ENCODE data around the gene SLC2A13. TPM values are rescaled to one million over a fixed set of nuclear protein-coding genes. Genes with fewer than 3 reads are reported as not detected.

SLC2A13 gene
- total RNA-seq, 6 experiments from 2014 or later, result 5.2 to 11.7 (median 8.7) TPM

DNA sequence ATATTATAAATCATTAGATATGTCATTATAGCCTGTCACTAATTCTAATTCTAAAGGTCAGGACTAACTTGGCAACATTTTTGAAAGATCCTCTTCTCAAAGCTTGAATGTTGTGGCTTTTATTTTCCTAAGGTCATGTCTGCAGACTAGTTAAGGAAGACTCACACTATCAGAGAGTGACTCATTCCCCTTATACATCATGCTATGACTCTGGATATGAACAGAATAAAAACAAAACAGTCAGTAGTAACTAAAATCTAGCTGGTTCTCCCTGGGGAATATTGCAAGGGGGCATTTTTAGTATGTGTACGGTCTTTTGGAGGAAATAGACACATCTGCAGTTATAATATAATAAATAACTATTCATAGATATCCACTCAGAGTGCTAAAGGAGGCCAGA is 170.6 kb downstream of the SLC2A13 start:
- no peak for DNase-seq
- intact Hi-C loops (cut with DNase I), result no loop called here
- TF ChIP-seq POLR2A (IDR thresholded peaks at IDR 0.05), result no peak
- TF ChIP-seq, protein P1, sequence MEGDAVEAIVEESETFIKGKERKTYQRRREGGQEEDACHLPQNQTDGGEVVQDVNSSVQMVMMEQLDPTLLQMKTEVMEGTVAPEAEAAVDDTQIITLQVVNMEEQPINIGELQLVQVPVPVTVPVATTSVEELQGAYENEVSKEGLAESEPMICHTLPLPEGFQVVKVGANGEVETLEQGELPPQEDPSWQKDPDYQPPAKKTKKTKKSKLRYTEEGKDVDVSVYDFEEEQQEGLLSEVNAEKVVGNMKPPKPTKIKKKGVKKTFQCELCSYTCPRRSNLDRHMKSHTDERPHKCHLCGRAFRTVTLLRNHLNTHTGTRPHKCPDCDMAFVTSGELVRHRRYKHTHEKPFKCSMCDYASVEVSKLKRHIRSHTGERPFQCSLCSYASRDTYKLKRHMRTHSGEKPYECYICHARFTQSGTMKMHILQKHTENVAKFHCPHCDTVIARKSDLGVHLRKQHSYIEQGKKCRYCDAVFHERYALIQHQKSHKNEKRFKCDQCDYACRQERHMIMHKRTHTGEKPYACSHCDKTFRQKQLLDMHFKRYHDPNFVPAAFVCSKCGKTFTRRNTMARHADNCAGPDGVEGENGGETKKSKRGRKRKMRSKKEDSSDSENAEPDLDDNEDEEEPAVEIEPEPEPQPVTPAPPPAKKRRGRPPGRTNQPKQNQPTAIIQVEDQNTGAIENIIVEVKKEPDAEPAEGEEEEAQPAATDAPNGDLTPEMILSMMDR (IDR thresholded peaks at IDR 0.05), result no peak
- no peak overlapping the region for H3K4me3 ChIP-seq
- whole genome bisulfite sequencing (ENCODE audit: insufficient coverage, low coverage, low lambda C conversion rate, missing lambda C conversion rate), result 80% methylated on average over 1 of the region's 1 CpG
- ATAC-seq, result no peak
- no peak overlapping the region for H3K27ac ChIP-seq
- H3K36me3 ChIP-seq, result no peaks in the 10 kb centered on the region
- no peaks in the 10 kb centered on the region for H3K27me3 ChIP-seq
- H3K4me1 ChIP-seq, result peaks cover 0 to 36% (median 9%) of the 10 kb centered on the region in 4 donors
- no peaks in the 10 kb centered on the region for H3K9me3 ChIP-seq

DNA sequence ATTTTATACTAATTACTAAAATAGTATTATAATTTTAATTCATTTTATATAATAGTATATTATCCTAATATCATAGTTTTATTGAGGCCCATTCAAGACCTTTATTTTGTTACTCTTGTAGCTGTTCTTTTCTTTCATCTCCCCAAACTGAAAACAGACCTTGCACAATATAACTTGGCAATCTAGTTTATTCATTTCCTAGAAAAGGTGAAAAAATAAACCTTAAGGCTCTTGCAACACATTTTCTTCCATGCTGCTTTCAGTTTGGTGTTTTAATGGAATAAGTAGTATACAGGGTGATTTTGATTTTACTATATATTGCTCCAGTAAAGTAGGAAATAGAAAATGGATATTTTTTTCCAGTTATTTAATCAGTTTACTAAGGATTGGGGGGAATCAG is 174.0 kb downstream of the SLC2A13 start:
- no peak overlapping the region for H3K4me3 ChIP-seq
- H3K27me3 ChIP-seq, result no peaks in the 10 kb centered on the region
- intact Hi-C loops (cut with DNase I), result no loop called here
- peaks cover 0 to 29% (median 6%) of the 10 kb centered on the region in 4 donors for H3K4me1 ChIP-seq
- DNase-seq (no peak), ATAC-seq (peak in 3 of 4 donors; percentile 44 to 68 (median 50))
- H3K27ac ChIP-seq, result peak overlapping the region in 1 of 3 donors; percentile 25
- H3K9me3 ChIP-seq, result no peaks in the 10 kb centered on the region
- TF ChIP-seq POLR2A (IDR thresholded peaks at IDR 0.05), result no peak
- TF ChIP-seq, protein P1 (IDR thresholded peaks at IDR 0.05), result no peak
- no peaks in the 10 kb centered on the region for H3K36me3 ChIP-seq

DNA sequence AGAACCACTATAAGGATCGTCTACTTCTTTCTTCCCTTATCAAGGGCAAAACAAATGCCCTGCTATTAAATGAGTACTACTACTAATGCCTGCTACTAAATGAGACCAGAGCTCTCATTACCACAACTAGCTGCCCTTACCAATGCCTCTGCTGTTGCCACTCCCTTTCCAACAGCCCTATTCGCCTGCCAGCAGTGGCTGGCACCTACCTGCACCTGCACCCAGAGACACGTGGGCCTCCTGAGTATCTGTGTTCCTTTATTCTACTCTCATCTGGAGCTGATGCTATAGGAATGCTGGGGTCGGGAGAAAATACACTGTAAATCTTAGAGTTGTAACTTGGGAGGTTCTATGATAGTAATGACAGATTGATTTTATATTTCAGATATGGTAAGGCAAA is 174.7 kb downstream of the SLC2A13 start:
- Histone ChIP-seq H3K27me3 (no peaks in the 10 kb centered on the region), H3K9me3 (no peaks in the 10 kb centered on the region), H3K4me3 (no peak overlapping the region), H3K27ac (peak overlapping the region in 1 of 3 donors; percentile 25), H3K36me3 (no peaks in the 10 kb centered on the region), H3K4me1 (peaks cover 0 to 25% (median 6%) of the 10 kb centered on the region in 4 donors)
- TF ChIP-seq POLR2A (IDR thresholded peaks at IDR 0.05), result no peak
- TF ChIP-seq, protein P1 (IDR thresholded peaks at IDR 0.05), result no peak
- DNase-seq (peak; percentile 29 to 76 (median 61)), ATAC-seq (peak; percentile 81 to 94 (median 87))
- 55% methylated on average over 4 of the region's 4 CpGs for WGBS (ENCODE audit: insufficient coverage, low coverage, low lambda C conversion rate, missing lambda C conversion rate)
- intact Hi-C loops (cut with DNase I), result no loop called here

DNA sequence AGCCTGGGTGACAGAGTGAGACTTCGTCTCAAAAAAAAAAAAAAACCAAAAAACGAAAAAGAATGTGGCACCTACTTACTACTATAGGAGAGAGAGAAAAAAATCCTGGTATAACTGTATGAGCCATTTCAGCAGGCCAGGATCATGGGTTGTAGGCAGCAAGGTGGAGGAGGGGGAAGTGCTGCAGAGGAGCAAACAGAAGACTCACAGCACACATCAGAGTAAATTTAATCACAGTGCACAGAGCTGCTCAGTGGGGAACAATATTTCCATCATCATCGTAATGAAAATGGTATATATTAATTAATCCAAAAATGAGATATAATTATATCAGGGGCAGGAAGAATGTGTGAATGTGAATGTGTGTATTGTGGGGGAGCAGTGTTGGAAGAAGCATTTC is 175.8 kb downstream of the SLC2A13 start:
- Histone ChIP-seq H3K36me3 (no peaks in the 10 kb centered on the region), H3K27ac (no peak overlapping the region), H3K9me3 (no peaks in the 10 kb centered on the region), H3K4me3 (no peak overlapping the region), H3K27me3 (no peaks in the 10 kb centered on the region), H3K4me1 (peaks cover 0 to 25% (median 6%) of the 10 kb centered on the region in 4 donors)
- 55% methylated on average over 3 of the region's 3 CpGs for WGBS (ENCODE audit: insufficient coverage, low coverage, low lambda C conversion rate, missing lambda C conversion rate)
- intact Hi-C loops (cut with DNase I), result no loop called here
- peak; percentile 49 to 67 (median 56) for ATAC-seq
- DNase-seq, result no peak
- no peak for TF ChIP-seq POLR2A (IDR thresholded peaks at IDR 0.05)
- TF ChIP-seq, protein P1 (IDR thresholded peaks at IDR 0.05), result no peak
